Activated T-cell treated with anti-CD3 and anti-CD28 coated beads for 24 hours (primary cell): ENCODE results near the gene FSIP1.
A peak's percentile ranks its signal among the peaks of the same experiment; 100 is the strongest.
"Not testable (repeated sequence)": the region's sequence is repeated elsewhere in the genome, so short reads cannot be mapped to it uniquely, and the experiment has no call there.

Experiments used
- DNase-seq: peaks from one replicate; pipeline ENCODE4 v3.0.0-alpha.2; 2020; ENCODE audit warnings: low read depth

FSIP1 gene

GRCh38 chr15:39782441-39783138 lies at the start of gene FSIP1:
Gene FSIP1, minus strand, starts transcription at chr15:39782841. Its CDS starts 6,317 bp downstream, at chr15:39776524.
- DNase-seq, result peak; percentile 92

GRCh38 chr15:39830166-39830565 lies 47.5 kb upstream of the FSIP1 start:
- no peak for DNase-seq

- no peak for DNase-seq
Observed at GRCh38 chr15:39828374-39828931, 45.8 kb upstream of the FSIP1 start.

GRCh38 chr15:39826975-39827374 lies 44.3 kb upstream of the FSIP1 start:
- no peak for DNase-seq

GRCh38 chr15:39823634-39824033 lies 41.0 kb upstream of the FSIP1 start:
- DNase-seq, result no peak

GRCh38 chr15:39820050-39820602 lies 37.5 kb upstream of the FSIP1 start:
- no peak for DNase-seq

- no peak for DNase-seq
Observed at GRCh38 chr15:39819533-39819932, 36.9 kb upstream of the FSIP1 start.

GRCh38 chr15:39817892-39818291 lies 35.3 kb upstream of the FSIP1 start:
- no peak for DNase-seq

GRCh38 chr15:39814489-39814888 lies 31.8 kb upstream of the FSIP1 start:
- DNase-seq, result no peak

- DNase-seq, result not testable (repeated sequence)
Observed at GRCh38 chr15:39812651-39813050, 30.0 kb upstream of the FSIP1 start.

- DNase-seq, result no peak
Observed at GRCh38 chr15:39808909-39809308, 26.3 kb upstream of the FSIP1 start.

- no peak for DNase-seq
Observed at GRCh38 chr15:39807791-39808190, 25.1 kb upstream of the FSIP1 start.

- DNase-seq, result no peak
Observed at GRCh38 chr15:39804026-39804425, 21.4 kb upstream of the FSIP1 start.

GRCh38 chr15:39803016-39803415 lies 20.4 kb upstream of the FSIP1 start:
- DNase-seq, result no peak

GRCh38 chr15:39801641-39802309 lies 19.1 kb upstream of the FSIP1 start:
- DNase-seq, result no peak

- no peak for DNase-seq
Observed at GRCh38 chr15:39799552-39800011, 16.9 kb upstream of the FSIP1 start.

GRCh38 chr15:39798382-39798781 lies 15.7 kb upstream of the FSIP1 start:
- no peak for DNase-seq

GRCh38 chr15:39797407-39797806 lies 14.8 kb upstream of the FSIP1 start:
- no peak for DNase-seq

- no peak for DNase-seq
Observed at GRCh38 chr15:39796601-39797000, 14.0 kb upstream of the FSIP1 start.

GRCh38 chr15:39795486-39795885 lies 12.8 kb upstream of the FSIP1 start:
- no peak for DNase-seq

GRCh38 chr15:39794954-39795353 lies 12.3 kb upstream of the FSIP1 start:
- no peak for DNase-seq

- DNase-seq, result no peak
Observed at GRCh38 chr15:39793923-39794322, 11.3 kb upstream of the FSIP1 start.

- no peak for DNase-seq
Observed at GRCh38 chr15:39792844-39793335, 10.2 kb upstream of the FSIP1 start.
